GM03348 (cell line): ENCODE data around the gene RUVBL1.
A peak's percentile ranks its signal among the peaks of the same experiment; 100 is the strongest.

Experiments
- DNase-seq: peaks from one replicate; pipeline ENCODE4 v3.0.0; 2012; ENCODE audit warnings: low spot score

Gene RUVBL1

GRCh38 chr3:128133273-128133883 is 9.8 kb upstream of the RUVBL1 start:
- no peak for DNase-seq

- no peak for DNase-seq
Measured at GRCh38 chr3:128131897-128132646, 8.5 kb upstream of the RUVBL1 start.

- DNase-seq, result no peak
Measured at GRCh38 chr3:128128251-128128650, 4.6 kb upstream of the RUVBL1 start.

GRCh38 chr3:128127236-128127635 is 3.6 kb upstream of the RUVBL1 start:
- DNase-seq, result no peak

GRCh38 chr3:128123156-128123537 is 465 bp downstream of the RUVBL1 start:
- DNase-seq, result no peak

GRCh38 chr3:128122013-128122412 is 1.6 kb downstream of the RUVBL1 start:
- no peak for DNase-seq

GRCh38 chr3:128113817-128114794 is 9.5 kb downstream of the RUVBL1 start:
- no peak for DNase-seq

GRCh38 chr3:128112357-128112968 is 11.1 kb downstream of the RUVBL1 start:
- peak; percentile 32 for DNase-seq

- no peak for DNase-seq
Measured at GRCh38 chr3:128111147-128111546, 12.5 kb downstream of the RUVBL1 start.

GRCh38 chr3:128107834-128108233 is 15.8 kb downstream of the RUVBL1 start:
- no peak for DNase-seq

- no peak for DNase-seq
Measured at GRCh38 chr3:128103136-128103676, 20.4 kb downstream of the RUVBL1 start.

GRCh38 chr3:128100638-128101037 is 23.0 kb downstream of the RUVBL1 start:
- no peak for DNase-seq

GRCh38 chr3:128100161-128100560 is 23.5 kb downstream of the RUVBL1 start:
- no peak for DNase-seq

GRCh38 chr3:128098234-128098633 is 25.4 kb downstream of the RUVBL1 start:
- no peak for DNase-seq

- DNase-seq, result peak; percentile 91
Measured at GRCh38 chr3:128095222-128095703, 28.3 kb downstream of the RUVBL1 start.

- no peak for DNase-seq
Measured at GRCh38 chr3:128094295-128095151, 29.1 kb downstream of the RUVBL1 start.

GRCh38 chr3:128091586-128091985 is 32.0 kb downstream of the RUVBL1 start:
- DNase-seq, result no peak

- DNase-seq, result no peak
Measured at GRCh38 chr3:128089135-128089534, 34.5 kb downstream of the RUVBL1 start.

- no peak for DNase-seq
Measured at GRCh38 chr3:128084675-128085021, 39.0 kb downstream of the RUVBL1 start.

- no peak for DNase-seq
Measured at GRCh38 chr3:128083980-128084674, 39.5 kb downstream of the RUVBL1 start.
